SK-N-SH (cell line): ENCODE data around the gene FAM234A. TPM values are rescaled to one million over a fixed set of nuclear protein-coding genes. Genes with fewer than 3 reads are reported as not detected.

Experiments used
- CTCF ChIA-PET: fragments of 300-600, 350-600 bp; formaldehyde crosslinking; extraction: SDS; loops from one replicate; lab custom pipeline; 2021; lab: Yijun Ruan, JAX
- POLR2A ChIA-PET: fragments of 350-600 bp; sonication (Branson Sonifier 250); formaldehyde crosslinking; extraction: SDS; loops from one replicate; lab custom pipeline; 2020; ENCODE audit warnings: antibody characterized with exemption, inconsistent platforms; lab: Yijun Ruan, JAX
- DNase-seq: peaks from one replicate; pipeline ENCODE4 v3.0.0; 2012
- H2AFZ ChIP-seq: fragments of 200-600 bp; sonication (generic); 2 replicates; pipeline ENCODE4 v1.8.1; 2016; ENCODE audit warnings: antibody characterized with exemption, mild to moderate bottlenecking, low read depth
- H3F3A ChIP-seq: fragments of 200-600 bp; sonication (generic); replicated peaks from 2 replicates; pipeline ENCODE3; 2016; ENCODE audit warnings: antibody characterized with exemption, mild to moderate bottlenecking; ENCODE audit not compliant: insufficient read depth
- H3K27ac ChIP-seq, 2 experiments: fragments of 200-500 bp in 1 of 2; fragments of 200-600 bp in 1 of 2; sonication (Bioruptor generic) in 1 of 2; sonication (generic), shearing (Covaris generic) in 1 of 2; 2 replicates each; pipeline versions ENCODE4 v1.5.1 to v1.6.1; 2014 to 2016; ENCODE audit warnings: low read depth in 2 of 2, inconsistent platforms in 1 of 2, low read length in 1 of 2, mild to moderate bottlenecking in 1 of 2, mixed read lengths in 1 of 2
- H3K27me3 ChIP-seq: fragments of 200-600 bp; sonication (generic), shearing (Covaris generic); 2 replicates; pipeline ENCODE4 v1.6.1; 2016; ENCODE audit warnings: mixed run types; ENCODE audit not compliant: insufficient read depth
- H3K36me3 ChIP-seq, 2 experiments: fragments of 200-500 bp in 1 of 2; fragments of 200-600 bp in 1 of 2; sonication (Bioruptor generic) in 1 of 2; sonication (generic) in 1 of 2; replicated peaks in 1 of 2; 2 replicates each; pipeline versions ENCODE3 to v1.5.1; 2014 to 2016; ENCODE audit warnings: low read length in 1 of 2, mild to moderate bottlenecking in 1 of 2; ENCODE audit not compliant: insufficient read depth in 2 of 2, control insufficient read depth in 1 of 2
- H3K4me1 ChIP-seq, 2 experiments: fragments of 200-500 bp in 1 of 2; fragments of 200-600 bp in 1 of 2; sonication (Bioruptor generic) in 1 of 2; sonication (generic), shearing (Covaris generic) in 1 of 2; 2 replicates each; pipeline versions ENCODE4 v1.5.1 to v1.6.1; 2014 to 2016; ENCODE audit warnings: low read depth in 1 of 2, low read length in 1 of 2, mixed run types in 1 of 2; ENCODE audit not compliant: insufficient read depth in 2 of 2, control insufficient read depth in 1 of 2
- H3K4me2 ChIP-seq: fragments of 200-600 bp; sonication (generic), shearing (Covaris generic); 2 replicates; pipeline ENCODE4 v1.6.1; 2017; ENCODE audit warnings: mixed run types
- H3K4me3 ChIP-seq, 2 experiments: fragments of 200-500 bp in 1 of 2; fragments of 200-600 bp in 1 of 2; sonication (Bioruptor generic) in 1 of 2; sonication (generic), shearing (Covaris generic) in 1 of 2; 2 replicates each; pipeline versions ENCODE4 v1.5.1 to v1.8.1; 2014 to 2016; ENCODE audit warnings: low read depth in 2 of 2, inconsistent platforms in 1 of 2, low read length in 1 of 2, mild to moderate bottlenecking in 1 of 2, mixed read lengths in 1 of 2, moderate library complexity in 1 of 2
- H3K79me2 ChIP-seq: fragments of 200-600 bp; sonication (generic); 2 replicates; pipeline ENCODE4 v1.8.1; 2017; ENCODE audit warnings: mild to moderate bottlenecking; ENCODE audit not compliant: insufficient read depth
- H3K9ac ChIP-seq: fragments of 200-600 bp; sonication (generic); 2 replicates; pipeline ENCODE4 v1.6.1; 2017; ENCODE audit warnings: mixed run types
- H3K9me2 ChIP-seq: fragments of 200-600 bp; sonication (generic); 2 replicates; pipeline ENCODE4 v1.6.1; 2017; ENCODE audit warnings: mixed run types
- H3K9me3 ChIP-seq: fragments of 200-600 bp; sonication (generic); 2 replicates; pipeline ENCODE4 v1.6.1; 2017; ENCODE audit warnings: mixed run types, mild to moderate bottlenecking, moderate library complexity
- H4K20me1 ChIP-seq: fragments of 200-600 bp; sonication (generic); 2 replicates; pipeline ENCODE4 v1.6.1; 2017; ENCODE audit warnings: mild to moderate bottlenecking, mixed run types; ENCODE audit not compliant: insufficient read depth
- CHD2 ChIP-seq: fragments of 150-350 bp; IDR thresholded peaks from 2 replicates; pipeline ENCODE4 v1.6.1; 2018; ENCODE audit warnings: low read length; ENCODE audit not compliant: partially characterized antibody
- ELF1 ChIP-seq: IDR thresholded peaks from 2 replicates; pipeline ENCODE4 v1.4.0; 2012
- EZH2phosphoT487 ChIP-seq: fragments of 200-600 bp; sonication (generic); IDR thresholded peaks from 2 replicates; pipeline ENCODE4 v1.6.1; 2017; ENCODE audit warnings: low read depth, mixed run types, mild to moderate bottlenecking, antibody characterized with exemption, moderate library complexity, borderline replicate concordance
- GATA2 ChIP-seq: sonication (generic); formaldehyde crosslinking; IDR thresholded peaks from 2 replicates; pipeline ENCODE4 v1.5.0; 2020; ENCODE audit warnings: mild to moderate bottlenecking, missing genetic modification reagents
- RAD21 ChIP-seq: IDR thresholded peaks from 2 replicates; pipeline ENCODE4 v1.6.1; 2012; ENCODE audit warnings: mild to moderate bottlenecking, low read length
- RCOR1 ChIP-seq: fragments of 150-350 bp; IDR thresholded peaks from 2 replicates; pipeline ENCODE4 v1.6.1; 2017; ENCODE audit warnings: antibody characterized with exemption, low read length
- WGBS: methylation state at CpG from one replicate; pipeline ENCODE4 v1.1.6; 2017; ENCODE audit warnings: low lambda C conversion rate; 5-methylcytosine and 5-hydroxymethylcytosine counted together
- polyA plus RNA-seq, 3 experiments: library from polyadenylated mRNA; depleted of rRNA; stranded (reverse); fragments of >200 nt; gene quantifications; 2 replicates each; pipeline ENCODE4 v1.2.3, GENCODE V29; 2012
- TF ChIP-seq, protein P1 (sequence below): IDR thresholded peaks from 2 replicates; pipeline ENCODE4 v1.6.1; 2012; ENCODE audit warnings: mild to moderate bottlenecking, low read depth, low read length, moderate library complexity
- TF ChIP-seq, protein P2 (sequence below): fragments of 150-350 bp; IDR thresholded peaks from 2 replicates; pipeline ENCODE4 v1.6.1; 2016; ENCODE audit warnings: mild to moderate bottlenecking, low read depth, low read length
- TF ChIP-seq, protein P3 (sequence below): fragments of 200-600 bp; sonication (generic); IDR thresholded peaks from 2 replicates; pipeline ENCODE4 v1.6.1; 2017; ENCODE audit warnings: antibody characterized with exemption, mild to moderate bottlenecking, moderate library complexity
- TF ChIP-seq, protein P4 (sequence below): IDR thresholded peaks from 2 replicates; pipeline ENCODE4 v1.4.0; 2012; ENCODE audit warnings: low read depth, borderline replicate concordance

FAM234A gene
- polyA plus RNA-seq, 1 of the 3 experiments (the other 2 are of a cell fraction): 126 TPM

DNA sequence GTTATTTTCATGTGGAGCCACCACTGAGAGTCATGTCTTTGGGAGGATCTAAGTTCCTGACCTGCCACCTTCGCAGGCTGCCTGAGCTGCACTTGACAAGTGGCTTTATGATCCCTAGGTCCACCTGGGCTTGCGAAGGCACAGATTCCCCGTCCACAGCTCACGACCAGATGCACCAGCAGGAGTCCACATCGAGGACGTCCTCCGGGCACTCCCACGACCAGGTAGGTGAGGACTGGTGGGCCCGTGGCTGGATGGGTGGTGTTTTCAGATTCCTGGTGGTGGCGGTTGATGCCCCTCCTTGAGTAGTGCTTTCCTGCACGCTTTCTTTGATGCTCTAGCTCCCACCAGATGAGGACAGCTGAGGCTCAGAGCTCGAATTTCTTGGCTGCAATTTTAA is 14.8 kb downstream of the FAM234A start:
- H3K9ac ChIP-seq: no peak overlapping the region
- ChIA-PET POLR2A (no interaction called here), CTCF (interaction anchor here (0.7 to 1.8 kb wide), 3 partner anchors 10 to 153 kb away, joined by 3 to 6 read pairs (median 4); no protein-coding TSS in a partner anchor)
- no peaks in the 10 kb centered on the region for H3K9me2 ChIP-seq
- DNase-seq: no peak
- H2AFZ ChIP-seq: no peak overlapping the region
- peaks cover 9% of the 10 kb centered on the region; the same call in 1 of the 2 replicates for H3K79me2 ChIP-seq
- H3K27me3 ChIP-seq: no peaks in the 10 kb centered on the region
- WGBS: 86% methylated on average over 6 of the region's 12 CpGs
- no peak overlapping the region for H3K4me2 ChIP-seq
- no peak overlapping the region for H3K27ac ChIP-seq
- no peaks in the 10 kb centered on the region for H3K9me3 ChIP-seq
- H4K20me1 ChIP-seq: no peaks in the 10 kb centered on the region
- peaks cover 4 to 9% of the 10 kb centered on the region in 2 experiments for H3K36me3 ChIP-seq
- H3K4me3 ChIP-seq: no peak overlapping the region
- H3F3A ChIP-seq: no peaks in the 10 kb centered on the region
- TF ChIP-seq, protein P1, sequence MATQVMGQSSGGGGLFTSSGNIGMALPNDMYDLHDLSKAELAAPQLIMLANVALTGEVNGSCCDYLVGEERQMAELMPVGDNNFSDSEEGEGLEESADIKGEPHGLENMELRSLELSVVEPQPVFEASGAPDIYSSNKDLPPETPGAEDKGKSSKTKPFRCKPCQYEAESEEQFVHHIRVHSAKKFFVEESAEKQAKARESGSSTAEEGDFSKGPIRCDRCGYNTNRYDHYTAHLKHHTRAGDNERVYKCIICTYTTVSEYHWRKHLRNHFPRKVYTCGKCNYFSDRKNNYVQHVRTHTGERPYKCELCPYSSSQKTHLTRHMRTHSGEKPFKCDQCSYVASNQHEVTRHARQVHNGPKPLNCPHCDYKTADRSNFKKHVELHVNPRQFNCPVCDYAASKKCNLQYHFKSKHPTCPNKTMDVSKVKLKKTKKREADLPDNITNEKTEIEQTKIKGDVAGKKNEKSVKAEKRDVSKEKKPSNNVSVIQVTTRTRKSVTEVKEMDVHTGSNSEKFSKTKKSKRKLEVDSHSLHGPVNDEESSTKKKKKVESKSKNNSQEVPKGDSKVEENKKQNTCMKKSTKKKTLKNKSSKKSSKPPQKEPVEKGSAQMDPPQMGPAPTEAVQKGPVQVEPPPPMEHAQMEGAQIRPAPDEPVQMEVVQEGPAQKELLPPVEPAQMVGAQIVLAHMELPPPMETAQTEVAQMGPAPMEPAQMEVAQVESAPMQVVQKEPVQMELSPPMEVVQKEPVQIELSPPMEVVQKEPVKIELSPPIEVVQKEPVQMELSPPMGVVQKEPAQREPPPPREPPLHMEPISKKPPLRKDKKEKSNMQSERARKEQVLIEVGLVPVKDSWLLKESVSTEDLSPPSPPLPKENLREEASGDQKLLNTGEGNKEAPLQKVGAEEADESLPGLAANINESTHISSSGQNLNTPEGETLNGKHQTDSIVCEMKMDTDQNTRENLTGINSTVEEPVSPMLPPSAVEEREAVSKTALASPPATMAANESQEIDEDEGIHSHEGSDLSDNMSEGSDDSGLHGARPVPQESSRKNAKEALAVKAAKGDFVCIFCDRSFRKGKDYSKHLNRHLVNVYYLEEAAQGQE: no peak
- TF ChIP-seq GATA2 (CRISPR knock-in tag) (no peak), ELF1 (no peak), CHD2 (no peak), EZH2phosphoT487 (no peak), RAD21 (no peak), RCOR1 (no peak)
- TF ChIP-seq, protein P2, sequence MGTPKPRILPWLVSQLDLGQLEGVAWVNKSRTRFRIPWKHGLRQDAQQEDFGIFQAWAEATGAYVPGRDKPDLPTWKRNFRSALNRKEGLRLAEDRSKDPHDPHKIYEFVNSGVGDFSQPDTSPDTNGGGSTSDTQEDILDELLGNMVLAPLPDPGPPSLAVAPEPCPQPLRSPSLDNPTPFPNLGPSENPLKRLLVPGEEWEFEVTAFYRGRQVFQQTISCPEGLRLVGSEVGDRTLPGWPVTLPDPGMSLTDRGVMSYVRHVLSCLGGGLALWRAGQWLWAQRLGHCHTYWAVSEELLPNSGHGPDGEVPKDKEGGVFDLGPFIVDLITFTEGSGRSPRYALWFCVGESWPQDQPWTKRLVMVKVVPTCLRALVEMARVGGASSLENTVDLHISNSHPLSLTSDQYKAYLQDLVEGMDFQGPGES: no peak
- TF ChIP-seq, protein P3, sequence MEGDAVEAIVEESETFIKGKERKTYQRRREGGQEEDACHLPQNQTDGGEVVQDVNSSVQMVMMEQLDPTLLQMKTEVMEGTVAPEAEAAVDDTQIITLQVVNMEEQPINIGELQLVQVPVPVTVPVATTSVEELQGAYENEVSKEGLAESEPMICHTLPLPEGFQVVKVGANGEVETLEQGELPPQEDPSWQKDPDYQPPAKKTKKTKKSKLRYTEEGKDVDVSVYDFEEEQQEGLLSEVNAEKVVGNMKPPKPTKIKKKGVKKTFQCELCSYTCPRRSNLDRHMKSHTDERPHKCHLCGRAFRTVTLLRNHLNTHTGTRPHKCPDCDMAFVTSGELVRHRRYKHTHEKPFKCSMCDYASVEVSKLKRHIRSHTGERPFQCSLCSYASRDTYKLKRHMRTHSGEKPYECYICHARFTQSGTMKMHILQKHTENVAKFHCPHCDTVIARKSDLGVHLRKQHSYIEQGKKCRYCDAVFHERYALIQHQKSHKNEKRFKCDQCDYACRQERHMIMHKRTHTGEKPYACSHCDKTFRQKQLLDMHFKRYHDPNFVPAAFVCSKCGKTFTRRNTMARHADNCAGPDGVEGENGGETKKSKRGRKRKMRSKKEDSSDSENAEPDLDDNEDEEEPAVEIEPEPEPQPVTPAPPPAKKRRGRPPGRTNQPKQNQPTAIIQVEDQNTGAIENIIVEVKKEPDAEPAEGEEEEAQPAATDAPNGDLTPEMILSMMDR: no peak
- TF ChIP-seq, protein P4, sequence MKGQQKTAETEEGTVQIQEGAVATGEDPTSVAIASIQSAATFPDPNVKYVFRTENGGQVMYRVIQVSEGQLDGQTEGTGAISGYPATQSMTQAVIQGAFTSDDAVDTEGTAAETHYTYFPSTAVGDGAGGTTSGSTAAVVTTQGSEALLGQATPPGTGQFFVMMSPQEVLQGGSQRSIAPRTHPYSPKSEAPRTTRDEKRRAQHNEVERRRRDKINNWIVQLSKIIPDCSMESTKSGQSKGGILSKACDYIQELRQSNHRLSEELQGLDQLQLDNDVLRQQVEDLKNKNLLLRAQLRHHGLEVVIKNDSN: no peak
- no peaks in the 10 kb centered on the region; a peak in 1 of 4 replicates for H3K4me1 ChIP-seq
